NCI-H526 (cell line): ENCODE measurements around the gene EFNA5.

Experiments
- DNase-seq, 2 experiments: peaks; one replicate each; lab custom pipeline; 2025; lab: John Stamatoyannopoulos, UW

Gene EFNA5

DNA sequence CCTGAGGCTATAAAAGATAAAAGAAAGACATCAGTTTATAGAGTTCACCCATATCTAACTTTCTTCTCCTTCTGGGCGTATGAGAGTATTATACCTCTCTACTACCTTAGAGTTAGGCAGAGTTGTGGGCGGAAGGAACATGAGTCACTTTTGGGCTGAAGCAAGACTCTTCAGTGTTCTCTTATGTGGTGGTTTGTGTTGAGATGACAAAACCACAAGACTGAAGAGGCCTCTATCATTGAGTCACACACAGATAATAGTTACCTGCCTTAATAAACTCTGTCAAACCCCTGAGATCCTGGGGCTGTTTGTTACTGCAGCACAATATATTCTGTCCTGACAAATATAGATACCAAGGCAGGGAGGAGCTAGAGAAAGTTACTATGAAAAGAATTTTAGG lies 184.2 kb downstream of the EFNA5 start:
- no peak for DNase-seq

- no peak for DNase-seq
Observed at GRCh38 chr5:107485184-107485583, 185.6 kb downstream of the EFNA5 start.

GRCh38 chr5:107484281-107484680 lies 186.5 kb downstream of the EFNA5 start:
- no peak for DNase-seq

GRCh38 chr5:107483231-107484024 lies 187.3 kb downstream of the EFNA5 start:
- no peak for DNase-seq

DNA sequence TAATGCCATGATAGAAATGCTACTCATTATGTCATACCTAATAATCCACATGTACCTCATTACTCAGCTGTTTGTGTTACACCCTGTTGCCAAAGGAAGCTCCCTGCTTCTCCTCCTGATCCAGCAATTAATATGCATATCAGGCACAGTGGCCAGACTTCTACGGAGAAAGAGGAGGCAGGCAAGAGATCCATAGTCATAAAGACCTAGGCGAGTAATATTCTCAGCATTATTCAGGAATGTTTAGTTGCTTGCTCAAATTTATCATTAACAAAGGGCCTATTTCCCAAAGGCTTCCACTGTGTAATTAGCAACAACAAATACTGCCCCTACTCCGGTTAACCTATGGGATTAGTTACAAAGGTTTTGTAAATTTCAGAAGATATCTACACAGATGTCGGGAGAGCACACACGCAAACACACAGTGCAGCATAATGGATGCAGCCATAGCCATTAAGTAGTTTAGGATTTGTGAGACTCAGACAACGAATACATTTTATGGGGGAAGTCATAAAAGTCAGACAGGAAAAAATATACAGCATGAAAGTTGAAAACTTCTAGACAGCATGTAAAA lies 192.6 kb downstream of the EFNA5 start:
- DNase-seq = no peak

DNA sequence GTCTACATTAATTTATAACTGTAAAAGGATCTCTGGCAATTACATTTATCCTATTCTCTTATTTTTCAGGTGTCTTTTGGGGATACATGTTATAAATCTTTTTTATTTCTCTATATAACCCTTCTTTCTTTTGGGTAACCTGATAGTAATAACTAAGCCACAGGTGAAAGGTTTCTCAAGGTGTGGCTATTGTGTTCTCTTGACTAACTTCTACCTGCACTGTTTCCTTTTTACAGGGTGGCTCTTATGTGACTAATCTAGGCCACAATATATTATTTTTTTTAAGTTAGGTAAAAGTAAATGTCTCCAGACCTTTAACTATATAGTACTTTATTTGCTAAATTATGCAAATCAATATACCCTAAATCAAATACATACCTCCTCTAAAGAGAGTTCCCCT lies 193.2 kb downstream of the EFNA5 start:
- no peak for DNase-seq

DNA sequence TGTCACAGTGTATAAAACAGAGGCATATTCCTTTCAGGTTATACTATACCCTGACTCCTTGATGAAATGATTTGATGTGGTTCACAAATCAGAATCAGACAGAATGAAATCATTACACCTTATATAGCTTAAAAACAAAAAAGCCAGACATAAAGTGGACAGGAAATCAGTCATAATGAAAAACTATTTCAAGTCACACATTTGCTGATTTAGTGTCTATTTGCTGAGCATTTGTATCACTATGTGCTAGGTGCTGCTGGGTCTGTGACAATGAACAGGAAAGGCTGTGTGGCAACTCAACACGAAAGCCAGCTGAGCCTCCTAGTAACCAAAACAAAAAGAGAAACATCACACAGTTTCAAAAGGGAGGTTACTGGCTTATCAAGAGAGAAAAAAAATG lies 194.0 kb downstream of the EFNA5 start:
- no peak for DNase-seq

DNA sequence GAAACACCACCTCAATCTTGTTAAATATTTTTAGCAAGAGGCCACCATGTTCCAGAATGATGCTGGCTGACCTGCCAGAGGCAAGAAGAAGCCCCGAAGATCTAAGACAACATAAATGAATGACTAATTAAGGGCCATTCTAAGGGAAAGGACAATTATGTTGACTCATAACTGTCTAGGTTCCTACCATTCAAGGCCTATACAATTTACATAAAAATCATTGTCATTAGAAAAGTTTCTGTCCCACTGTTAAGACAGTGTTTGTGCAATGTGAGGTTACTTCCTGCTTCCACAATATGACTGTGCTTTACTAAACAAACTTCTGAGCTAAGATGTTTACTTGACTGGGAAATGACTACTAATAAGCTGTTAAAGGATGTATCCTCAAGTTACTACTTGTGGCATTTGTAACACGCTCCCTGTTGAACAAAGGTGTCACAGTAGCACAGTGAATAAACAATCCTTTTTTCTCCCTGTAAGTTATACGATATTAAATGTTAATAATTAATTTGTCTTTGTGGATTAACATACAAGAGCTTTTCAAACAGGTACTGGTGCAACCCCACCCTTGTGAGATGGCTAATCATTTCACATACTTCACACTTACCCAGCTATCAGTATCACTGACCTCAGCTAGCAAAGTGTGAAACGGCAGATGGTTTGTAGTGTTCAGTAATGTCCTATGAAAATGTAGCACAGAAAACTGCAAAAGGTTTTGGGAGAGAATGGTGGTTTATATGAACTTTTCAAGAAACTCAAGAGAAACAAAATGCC lies 195.8 kb downstream of the EFNA5 start:
- no peak for DNase-seq

- no peak for DNase-seq
Observed at GRCh38 chr5:107474361-107474715, 196.4 kb downstream of the EFNA5 start.

DNA sequence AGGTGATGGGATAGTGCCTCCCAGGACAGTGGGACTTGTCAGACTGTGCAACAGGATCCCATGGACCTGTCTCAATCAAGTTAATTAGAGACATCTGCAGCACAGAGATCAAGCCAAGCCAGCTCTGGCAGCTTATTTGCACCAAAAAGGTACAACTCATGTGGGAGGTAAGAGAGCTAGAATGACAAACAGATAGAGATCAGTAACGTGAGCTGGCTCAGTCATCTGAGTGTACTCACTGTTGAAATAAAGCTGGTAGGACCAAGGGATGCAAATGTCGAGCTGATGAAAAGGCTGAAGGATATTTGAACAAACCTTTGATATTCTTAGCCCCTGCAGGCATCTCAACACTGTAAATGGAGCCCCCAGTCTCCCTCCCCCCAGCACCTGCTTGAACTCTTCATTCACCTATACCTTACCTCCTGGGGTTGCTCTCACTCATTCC lies 198.1 kb downstream of the EFNA5 start:
- peak; percentile 84 to 88 for DNase-seq

DNA sequence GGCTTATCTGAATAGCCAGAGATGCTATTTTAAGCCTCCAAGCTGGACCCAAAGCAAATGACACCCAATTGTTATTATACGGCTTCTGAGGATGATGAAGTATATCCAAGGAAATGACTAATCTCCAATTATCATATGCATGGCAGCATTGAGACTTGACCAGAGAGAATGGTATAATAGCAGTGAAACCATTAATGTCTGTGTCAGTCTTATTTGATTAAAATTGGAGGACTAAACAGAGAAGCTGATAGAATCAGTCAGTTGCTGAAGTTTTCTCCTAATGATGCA lies 200.5 kb downstream of the EFNA5 start:
- DNase-seq = no peak

DNA sequence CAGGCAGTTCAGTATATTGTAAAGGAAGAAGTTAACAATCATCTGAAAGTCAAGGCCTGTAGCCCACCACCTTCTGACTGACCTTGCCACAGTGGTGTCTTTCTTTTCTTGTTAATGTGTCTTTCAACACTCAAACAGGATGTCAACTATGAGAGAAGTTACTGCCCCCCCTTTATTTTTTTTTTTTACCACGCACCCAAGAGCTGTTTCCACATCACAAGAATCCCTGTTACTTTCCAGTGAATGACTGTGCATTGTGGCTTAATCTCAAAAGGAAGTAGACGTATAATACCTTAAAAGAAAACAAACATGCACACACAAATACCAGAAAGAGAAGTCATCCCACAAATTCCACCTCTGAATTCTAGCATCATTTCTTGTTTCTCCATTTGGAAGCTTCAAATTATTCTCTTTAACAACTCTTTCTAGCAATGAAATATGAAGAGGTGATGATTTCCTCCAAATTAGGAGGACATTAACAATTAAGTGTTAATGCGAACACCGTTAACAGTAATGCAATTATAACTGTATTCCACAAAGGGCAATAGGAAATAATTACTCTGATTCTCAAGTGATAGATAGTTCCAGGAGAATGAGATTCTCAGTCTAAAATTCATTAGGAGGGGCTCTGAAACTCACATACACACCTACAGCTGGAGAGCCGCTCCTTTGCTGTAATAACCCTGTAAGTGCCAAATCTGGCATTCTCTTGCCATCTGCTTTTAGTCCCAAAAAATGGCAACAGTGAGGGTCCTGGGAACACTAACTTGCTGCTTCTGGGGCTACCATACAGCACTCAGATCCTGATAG lies 201.0 kb downstream of the EFNA5 start:
- no peak for DNase-seq

DNA sequence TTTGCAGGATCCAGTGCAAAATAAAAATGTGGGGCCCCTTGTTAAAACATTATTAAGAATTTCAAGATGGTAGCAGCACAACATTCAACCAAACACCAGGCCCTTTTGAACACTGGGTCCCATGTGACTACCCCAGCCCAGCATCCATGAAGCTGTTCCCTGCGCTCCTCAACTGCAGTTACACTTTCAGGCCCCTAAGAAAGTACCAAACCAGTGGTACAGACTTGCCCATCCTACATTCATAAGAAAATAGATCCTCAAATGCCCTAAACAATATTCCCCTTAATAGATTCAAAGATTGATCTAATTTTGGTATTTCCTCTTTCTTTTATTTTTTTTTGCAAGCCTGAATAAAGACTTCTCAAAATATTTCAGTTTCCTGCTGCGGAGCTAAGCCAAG lies 201.7 kb downstream of the EFNA5 start:
- no peak for DNase-seq

DNA sequence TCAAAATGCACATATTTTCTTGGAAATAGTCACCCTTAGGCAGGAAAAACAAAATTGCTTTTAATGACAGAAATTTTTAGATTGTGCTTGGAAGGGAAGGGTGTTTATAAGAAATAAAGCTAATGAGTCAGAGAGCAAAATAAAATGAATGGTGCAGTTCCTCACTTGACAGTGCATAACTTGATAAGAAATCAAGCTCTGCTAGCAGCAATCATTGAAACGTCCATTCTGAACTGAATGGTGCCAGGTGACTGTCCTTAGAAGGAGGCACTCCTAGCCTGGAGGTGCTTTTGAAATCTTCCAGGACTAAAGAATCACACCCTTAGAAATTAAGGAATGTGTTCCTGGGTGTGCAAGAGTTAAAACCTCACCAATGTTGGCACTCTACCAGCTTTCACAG lies 202.5 kb downstream of the EFNA5 start:
- DNase-seq = no peak

- no peak for DNase-seq
Observed at GRCh38 chr5:107467137-107467932, 203.4 kb downstream of the EFNA5 start.

DNA sequence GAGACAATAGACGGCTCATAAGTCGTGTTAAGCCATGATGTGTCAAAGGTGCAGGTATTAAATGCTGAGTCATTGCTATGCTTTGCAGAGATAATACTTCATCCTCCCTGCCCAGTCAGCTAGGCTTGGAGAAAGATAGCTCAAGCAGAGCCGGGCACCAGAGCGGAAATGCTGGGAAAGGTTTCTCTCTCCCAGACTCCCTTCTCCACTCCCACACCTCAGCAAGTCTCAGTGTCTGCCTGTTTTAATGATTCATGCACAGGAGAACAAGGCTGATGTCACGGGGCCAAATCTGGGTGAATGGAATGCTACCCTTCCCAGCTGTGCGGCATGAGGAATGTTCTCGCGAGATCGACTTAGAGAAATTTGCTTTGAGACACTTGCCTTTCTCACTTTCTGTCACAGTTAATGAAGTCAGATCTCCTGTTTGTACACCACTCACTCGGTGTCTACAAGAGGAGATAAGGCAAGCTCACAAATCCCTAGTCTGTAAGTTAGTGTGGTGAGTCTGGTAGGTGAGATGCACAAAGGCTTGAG lies 204.4 kb downstream of the EFNA5 start:
- DNase-seq = no peak

- DNase-seq = no peak
Observed at GRCh38 chr5:107464876-107465275, 205.9 kb downstream of the EFNA5 start.

GRCh38 chr5:107464416-107464815 lies 206.3 kb downstream of the EFNA5 start:
- DNase-seq = no peak

DNA sequence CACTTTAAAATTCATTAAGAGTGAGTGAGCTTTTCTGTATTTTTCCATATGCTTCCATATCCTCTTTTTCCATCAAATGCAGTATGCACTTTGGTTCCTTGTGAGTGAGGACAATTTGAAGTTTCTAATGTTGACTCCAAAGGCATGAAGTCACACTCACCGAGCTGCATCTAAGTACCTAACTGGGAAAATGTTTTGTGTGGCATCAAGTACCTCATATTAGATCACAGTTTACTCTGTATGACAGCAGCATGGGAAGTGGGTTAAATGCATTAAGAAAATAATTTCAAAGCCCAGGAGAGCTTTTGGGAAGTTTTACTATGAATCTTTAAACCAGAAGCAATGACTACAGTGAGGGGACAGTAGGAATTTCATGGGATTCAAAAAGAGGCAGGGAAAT lies 207.0 kb downstream of the EFNA5 start:
- DNase-seq = no peak

- no peak for DNase-seq
Observed at GRCh38 chr5:107461770-107462169, 209.0 kb downstream of the EFNA5 start.

- DNase-seq = peak; percentile 76 to 80
Observed at GRCh38 chr5:107460789-107461188, 209.9 kb downstream of the EFNA5 start.
